Hepatocyte (in vitro differentiated cells): ENCODE measurements around the gene BACH2.

Experiments
- CTCF ChIP-seq: fragments of 200-600 bp; sonication (generic); IDR thresholded peaks from 2 replicates; pipeline ENCODE4 v1.5.1; 2016; ENCODE audit warnings: antibody characterized with exemption, mild to moderate bottlenecking; ENCODE audit not compliant: poor library complexity
- EZH2 ChIP-seq: fragments of 200-600 bp; sonication (generic); IDR thresholded peaks from 2 replicates; pipeline ENCODE4 v1.6.1; 2016; ENCODE audit warnings: antibody characterized with exemption, mild to moderate bottlenecking, borderline replicate concordance

GRCh38 chr6:90294614-90294988, 2.0 kb downstream of the BACH2 start:
- no peak for TF ChIP-seq CTCF
- no peak for TF ChIP-seq EZH2
